ENCODE data around the gene INTS12.

Gene INTS12

GRCh38 chr4:105633241-105633640 is 75.2 kb downstream of the INTS12 start:
- peaks cover 4 to 10% (median 7%) of the 10 kb centered on the region in 4 experiments for H3K4me1 ChIP-seq (ENCODE audit: control extremely low read depth in 1 of 4, control insufficient read depth in 4 of 4, insufficient read depth in 4 of 4, low read length in 3 of 4)
- H3K9me3 ChIP-seq (ENCODE audit: control extremely low read depth in 1 of 5, control insufficient read depth in 4 of 5, insufficient read depth in 2 of 5, low read depth in 1 of 5, low read length in 4 of 5): no peaks in the 10 kb centered on the region
- CTCF ChIA-PET: interaction anchor here (0.6 to 3.1 kb wide), 9 partner anchors 10 to 159 kb away, joined by 3 to 17 read pairs (median 6); partner anchors contain the start of gene PPA2
- H3K36me3 ChIP-seq (ENCODE audit: control insufficient read depth in 4 of 4, insufficient read depth in 4 of 4, low read length in 3 of 4): no peaks in the 10 kb centered on the region
- H3K27me3 ChIP-seq (replicated peaks in 2 of 5; ENCODE audit: control insufficient read depth in 4 of 5, insufficient read depth in 5 of 5, low read length in 4 of 5): no peaks in the 10 kb centered on the region
- 80% methylated on average over 1 of the region's 3 CpGs for WGBS (ENCODE audit: insufficient coverage)
- DNase-seq: no peak
- H3K27ac ChIP-seq (ENCODE audit: insufficient read depth in 1 of 2, low read depth in 1 of 2, low read length in 2 of 2, poor library complexity in 1 of 2, severe bottlenecking in 2 of 2): no peak overlapping the region
- POLR2A ChIA-PET: no interaction called here
- H3K4me3 ChIP-seq (ENCODE audit: control insufficient read depth in 1 of 7, extremely low read depth in 1 of 7, insufficient read depth in 4 of 7, low read depth in 2 of 7, low read length in 6 of 7): no peak overlapping the region
